K562 (cell line): ENCODE measurements around the gene YAF2. TPM values are rescaled to one million over a fixed set of nuclear protein-coding genes. Genes with fewer than 3 reads are reported as not detected.
A peak's percentile ranks its signal among the peaks of the same experiment; 100 is the strongest.

Experiments
- BACH1 ChIP-seq: fragments of 200-800 bp; sonication (Bioruptor generic); IDR thresholded peaks from 2 replicates; pipeline ENCODE4 v1.6.1; 2016; ENCODE audit warnings: missing genetic modification characterization, missing compliant biosample characterization
- DPF2 ChIP-seq: fragments of 450-650 bp; IDR thresholded peaks from 2 replicates; pipeline ENCODE4 v1.6.1; 2016
- HOXB6 ChIP-seq: fragments of 250-450 bp; sonication (Bioruptor Pico); IDR thresholded peaks from 2 replicates; pipeline ENCODE4 v1.5.1; 2022; ENCODE audit warnings: mild to moderate bottlenecking, borderline replicate concordance
- IFI16 ChIP-seq: fragments of 250-450 bp; sonication (Bioruptor Pico); IDR thresholded peaks from 2 replicates; pipeline ENCODE4 v2.1.2; 2022; ENCODE audit warnings: mild to moderate bottlenecking, inconsistent platforms
- NUFIP1 ChIP-seq: fragments of 450-650 bp; IDR thresholded peaks from 2 replicates; pipeline ENCODE4 v1.6.1; 2018; ENCODE audit not compliant: partially characterized antibody
- RBBP5 ChIP-seq: fragments of 200-600 bp; sonication (generic); IDR thresholded peaks from 2 replicates; pipeline ENCODE4 v1.6.1; 2012; ENCODE audit warnings: borderline replicate concordance, mild to moderate bottlenecking, low read length, control low read depth, inconsistent platforms; ENCODE audit not compliant: insufficient read depth, poor library complexity, severe bottlenecking
- ZKSCAN3 ChIP-seq: fragments of 250-450 bp; sonication (Bioruptor Pico); IDR thresholded peaks from 2 replicates; pipeline ENCODE4 v1.4.0; 2020
- ZNF507 ChIP-seq: conservative IDR thresholded peaks from 2 replicates; pipeline ENCODE4 v1.6.1; 2017; ENCODE audit warnings: missing genetic modification characterization, missing compliant biosample characterization
- ZNF75A ChIP-seq: fragments of 450-650 bp; formaldehyde crosslinking; IDR thresholded peaks from 2 replicates; pipeline ENCODE4 v1.4.0; 2020; ENCODE audit warnings: mild to moderate bottlenecking
- polyA plus RNA-seq, 8 experiments: library from polyadenylated mRNA; depleted of rRNA in 4 of 8; stranded (reverse) in 5 of 8; unstranded in 3 of 8; fragments of >200 nt; fragmentation: Nextera tagmentation in 2 of 8; fragmentation: Illumina TruSeq in 1 of 8; extraction: Ambion mirVana in 2 of 8; extraction: Trizol in 1 of 8; gene quantifications; 2 replicates each; pipeline versions ENCODE4 v1.2.1 to v1.2.3, GENCODE V29; 2011 to 2014; ENCODE audit warnings: inconsistent platforms in 1 of 8, missing spikeins in 1 of 8
- total RNA-seq, 7 experiments: library from RNA; depleted of rRNA in 6 of 7; stranded (reverse); fragments of >200 nt in 6 of 7; fragmentation: Illumina TruSeq in 2 of 7; extraction: Trizol in 2 of 7; gene quantifications; 2 replicates each; pipeline versions ENCODE4 v1.2.1 to v1.2.3, GENCODE V29; 2011 to 2021; ENCODE audit warnings: low replicate concordance in 1 of 7
- TF ChIP-seq, protein P1 (sequence below), 2 experiments: fragments of 450-650 bp in 1 of 2; sonication (generic) in 1 of 2; formaldehyde crosslinking in 1 of 2; IDR thresholded peaks; 2 replicates each; pipeline versions ENCODE4 v1.7.1 to v1.9.0; 2016 to 2022; ENCODE audit warnings: inconsistent platforms in 1 of 2, mild to moderate bottlenecking in 1 of 2, missing genetic modification reagents in 1 of 2
- TF ChIP-seq, protein P2 (sequence below): sonication (generic); formaldehyde crosslinking; IDR thresholded peaks from 2 replicates; pipeline ENCODE4 v1.8.1; 2023; ENCODE audit warnings: mild to moderate bottlenecking, missing genetic modification reagents, moderate library complexity
- TF ChIP-seq, protein P3 (sequence below): fragments of 450-650 bp; IDR thresholded peaks from 2 replicates; pipeline ENCODE4 v1.6.1; 2016

The YAF2 gene
- total and polyA plus RNA-seq, 9 of the 15 experiments (the other 6 are each of a cell fraction or from before 2014, with no cell fraction given), result 10.6 to 26.4 (median 21.3) TPM

DNA sequence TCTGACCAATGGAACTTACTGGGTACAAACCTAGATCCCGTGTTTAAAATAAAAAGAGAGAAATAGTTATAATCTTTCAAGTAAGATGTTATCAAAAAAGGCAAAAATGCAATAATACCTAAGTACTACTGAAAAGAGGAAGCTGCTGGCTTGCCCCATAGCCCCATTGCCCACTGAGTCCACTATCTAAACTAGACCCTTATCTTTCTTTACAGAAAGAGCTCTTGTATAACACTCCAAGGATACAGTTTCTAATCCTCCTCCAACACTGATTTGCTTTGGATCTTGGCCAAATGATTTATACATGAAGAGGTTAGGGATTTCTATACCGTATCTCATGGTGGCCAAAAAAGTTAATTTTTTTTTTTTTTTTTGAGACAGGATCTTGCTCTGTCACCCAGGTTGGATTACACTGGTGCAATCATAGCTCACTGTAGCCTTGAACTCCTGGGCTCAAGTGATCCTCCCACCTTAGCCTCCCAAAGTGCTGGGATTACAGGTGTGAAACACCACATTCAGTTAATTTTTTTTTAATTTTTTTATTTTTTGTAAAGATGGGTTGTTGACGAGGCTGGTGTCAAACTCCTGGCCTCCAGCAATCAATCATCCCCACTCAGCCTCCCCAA, 96.0 kb downstream of the YAF2 start (continued):
- TF ChIP-seq, protein P1, sequence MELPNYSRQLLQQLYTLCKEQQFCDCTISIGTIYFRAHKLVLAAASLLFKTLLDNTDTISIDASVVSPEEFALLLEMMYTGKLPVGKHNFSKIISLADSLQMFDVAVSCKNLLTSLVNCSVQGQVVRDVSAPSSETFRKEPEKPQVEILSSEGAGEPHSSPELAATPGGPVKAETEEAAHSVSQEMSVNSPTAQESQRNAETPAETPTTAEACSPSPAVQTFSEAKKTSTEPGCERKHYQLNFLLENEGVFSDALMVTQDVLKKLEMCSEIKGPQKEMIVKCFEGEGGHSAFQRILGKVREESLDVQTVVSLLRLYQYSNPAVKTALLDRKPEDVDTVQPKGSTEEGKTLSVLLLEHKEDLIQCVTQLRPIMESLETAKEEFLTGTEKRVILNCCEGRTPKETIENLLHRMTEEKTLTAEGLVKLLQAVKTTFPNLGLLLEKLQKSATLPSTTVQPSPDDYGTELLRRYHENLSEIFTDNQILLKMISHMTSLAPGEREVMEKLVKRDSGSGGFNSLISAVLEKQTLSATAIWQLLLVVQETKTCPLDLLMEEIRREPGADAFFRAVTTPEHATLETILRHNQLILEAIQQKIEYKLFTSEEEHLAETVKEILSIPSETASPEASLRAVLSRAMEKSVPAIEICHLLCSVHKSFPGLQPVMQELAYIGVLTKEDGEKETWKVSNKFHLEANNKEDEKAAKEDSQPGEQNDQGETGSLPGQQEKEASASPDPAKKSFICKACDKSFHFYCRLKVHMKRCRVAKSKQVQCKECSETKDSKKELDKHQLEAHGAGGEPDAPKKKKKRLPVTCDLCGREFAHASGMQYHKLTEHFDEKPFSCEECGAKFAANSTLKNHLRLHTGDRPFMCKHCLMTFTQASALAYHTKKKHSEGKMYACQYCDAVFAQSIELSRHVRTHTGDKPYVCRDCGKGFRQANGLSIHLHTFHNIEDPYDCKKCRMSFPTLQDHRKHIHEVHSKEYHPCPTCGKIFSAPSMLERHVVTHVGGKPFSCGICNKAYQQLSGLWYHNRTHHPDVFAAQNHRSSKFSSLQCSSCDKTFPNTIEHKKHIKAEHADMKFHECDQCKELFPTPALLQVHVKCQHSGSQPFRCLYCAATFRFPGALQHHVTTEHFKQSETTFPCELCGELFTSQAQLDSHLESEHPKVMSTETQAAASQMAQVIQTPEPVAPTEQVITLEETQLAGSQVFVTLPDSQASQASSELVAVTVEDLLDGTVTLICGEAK (IDR thresholded peaks at IDR 0.05), result no peak
- TF ChIP-seq, protein P1 (CRISPR knock-in tag; IDR thresholded peaks at IDR 0.05), result no peak
- TF ChIP-seq ZNF75A, result no peak
- no peak for TF ChIP-seq HOXB6 (CRISPR knock-in tag)
- no peak for TF ChIP-seq BACH1 (tag)
- no peak for TF ChIP-seq NUFIP1
- peak; percentile 36; the same call in 1 of the 2 replicates for TF ChIP-seq ZNF507 (tag)
- TF ChIP-seq RBBP5, result no peak
- TF ChIP-seq DPF2, result no peak
- TF ChIP-seq, protein P2, sequence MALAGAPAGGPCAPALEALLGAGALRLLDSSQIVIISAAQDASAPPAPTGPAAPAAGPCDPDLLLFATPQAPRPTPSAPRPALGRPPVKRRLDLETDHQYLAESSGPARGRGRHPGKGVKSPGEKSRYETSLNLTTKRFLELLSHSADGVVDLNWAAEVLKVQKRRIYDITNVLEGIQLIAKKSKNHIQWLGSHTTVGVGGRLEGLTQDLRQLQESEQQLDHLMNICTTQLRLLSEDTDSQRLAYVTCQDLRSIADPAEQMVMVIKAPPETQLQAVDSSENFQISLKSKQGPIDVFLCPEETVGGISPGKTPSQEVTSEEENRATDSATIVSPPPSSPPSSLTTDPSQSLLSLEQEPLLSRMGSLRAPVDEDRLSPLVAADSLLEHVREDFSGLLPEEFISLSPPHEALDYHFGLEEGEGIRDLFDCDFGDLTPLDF, result no peak
- TF ChIP-seq, protein P3, sequence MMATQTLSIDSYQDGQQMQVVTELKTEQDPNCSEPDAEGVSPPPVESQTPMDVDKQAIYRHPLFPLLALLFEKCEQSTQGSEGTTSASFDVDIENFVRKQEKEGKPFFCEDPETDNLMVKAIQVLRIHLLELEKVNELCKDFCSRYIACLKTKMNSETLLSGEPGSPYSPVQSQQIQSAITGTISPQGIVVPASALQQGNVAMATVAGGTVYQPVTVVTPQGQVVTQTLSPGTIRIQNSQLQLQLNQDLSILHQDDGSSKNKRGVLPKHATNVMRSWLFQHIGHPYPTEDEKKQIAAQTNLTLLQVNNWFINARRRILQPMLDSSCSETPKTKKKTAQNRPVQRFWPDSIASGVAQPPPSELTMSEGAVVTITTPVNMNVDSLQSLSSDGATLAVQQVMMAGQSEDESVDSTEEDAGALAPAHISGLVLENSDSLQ, result peak; percentile 30; the same call in 1 of the 2 replicates
- no peak for TF ChIP-seq IFI16 (CRISPR knock-in tag)
- TF ChIP-seq ZKSCAN3 (CRISPR knock-in tag), result no peak
